HEK293 (cell line): ENCODE results near the gene DCLK1.

Experiments used
- AEBP2 ChIP-seq: fragments of 450-650 bp; formaldehyde crosslinking; IDR thresholded peaks from 2 replicates; pipeline ENCODE4 v1.5.1; 2016; ENCODE audit warnings: missing biosample characterization, missing genetic modification characterization, borderline replicate concordance
- BCL11A ChIP-seq: fragments of 450-650 bp; formaldehyde crosslinking; IDR thresholded peaks from 2 replicates; pipeline ENCODE4 v1.5.1; 2016; ENCODE audit warnings: low read depth, missing biosample characterization, missing genetic modification characterization
- BCL6B ChIP-seq: fragments of 450-650 bp; formaldehyde crosslinking; IDR thresholded peaks from 2 replicates; pipeline ENCODE4 v1.5.1; 2017; ENCODE audit warnings: missing biosample characterization, missing genetic modification characterization
- GLI4 ChIP-seq: fragments of 450-650 bp; formaldehyde crosslinking; IDR thresholded peaks from 2 replicates; pipeline ENCODE4 v1.5.1; 2016; ENCODE audit warnings: missing biosample characterization, missing genetic modification characterization
- GLIS1 ChIP-seq: fragments of 450-650 bp; formaldehyde crosslinking; IDR thresholded peaks from 2 replicates; pipeline ENCODE4 v1.5.1; 2016; ENCODE audit warnings: missing biosample characterization, missing genetic modification characterization
- GLIS2 ChIP-seq: fragments of 450-650 bp; formaldehyde crosslinking; IDR thresholded peaks from 2 replicates; pipeline ENCODE4 v1.5.1; 2016; ENCODE audit warnings: missing biosample characterization, missing genetic modification characterization
- HIC1 ChIP-seq: fragments of 450-650 bp; formaldehyde crosslinking; IDR thresholded peaks from 2 replicates; pipeline ENCODE4 v1.5.1; 2016; ENCODE audit warnings: missing biosample characterization, missing genetic modification characterization
- KLF8 ChIP-seq: fragments of 450-650 bp; formaldehyde crosslinking; IDR thresholded peaks from 2 replicates; pipeline ENCODE4 v1.5.1; 2016; ENCODE audit warnings: missing biosample characterization, missing genetic modification characterization
- MZF1 ChIP-seq: fragments of 450-650 bp; formaldehyde crosslinking; IDR thresholded peaks from 2 replicates; pipeline ENCODE4 v1.5.1; 2017; ENCODE audit warnings: missing biosample characterization, missing genetic modification characterization, borderline replicate concordance
- OVOL3 ChIP-seq: fragments of 450-650 bp; formaldehyde crosslinking; IDR thresholded peaks from 2 replicates; pipeline ENCODE4 v1.5.1; 2016; ENCODE audit warnings: missing biosample characterization, missing genetic modification characterization
- PRDM1 ChIP-seq: fragments of 450-650 bp; formaldehyde crosslinking; IDR thresholded peaks from 2 replicates; pipeline ENCODE4; 2016; ENCODE audit warnings: missing biosample characterization, missing genetic modification characterization
- ZBTB44 ChIP-seq: fragments of 450-650 bp; IDR thresholded peaks from 2 replicates; pipeline ENCODE4 v1.5.1; 2018; ENCODE audit warnings: missing biosample characterization, mild to moderate bottlenecking, missing genetic modification characterization
- ZBTB8A ChIP-seq: fragments of 450-650 bp; formaldehyde crosslinking; IDR thresholded peaks from 2 replicates; pipeline ENCODE4 v1.5.1; 2016; ENCODE audit warnings: missing biosample characterization, missing genetic modification characterization
- ZFHX2 ChIP-seq: fragments of 450-650 bp; formaldehyde crosslinking; conservative IDR thresholded peaks from 2 replicates; pipeline ENCODE4 v1.5.1; 2016; ENCODE audit warnings: missing biosample characterization, missing genetic modification characterization
- ZFP3 ChIP-seq: fragments of 450-650 bp; formaldehyde crosslinking; IDR thresholded peaks from 2 replicates; pipeline ENCODE4 v1.5.1; 2016; ENCODE audit warnings: low read depth, missing biosample characterization, missing genetic modification characterization
- ZFP69B ChIP-seq: fragments of 450-650 bp; formaldehyde crosslinking; IDR thresholded peaks from 2 replicates; pipeline ENCODE4 v1.5.1; 2016; ENCODE audit warnings: missing biosample characterization, missing genetic modification characterization
- ZIC2 ChIP-seq: fragments of 450-650 bp; formaldehyde crosslinking; IDR thresholded peaks from 2 replicates; pipeline ENCODE4 v1.5.1; 2016; ENCODE audit warnings: missing biosample characterization, missing genetic modification characterization
- ZNF138 ChIP-seq: fragments of 450-650 bp; formaldehyde crosslinking; IDR thresholded peaks from 2 replicates; pipeline ENCODE4 v1.5.1; 2016; ENCODE audit warnings: missing biosample characterization, missing genetic modification characterization, borderline replicate concordance
- ZNF157 ChIP-seq: fragments of 450-650 bp; formaldehyde crosslinking; IDR thresholded peaks from 2 replicates; pipeline ENCODE4 v1.5.1; 2016; ENCODE audit warnings: missing biosample characterization, missing genetic modification characterization
- ZNF274 ChIP-seq, 2 experiments: fragments of 200-500 bp in 1 of 2; fragments of 450-650 bp in 1 of 2; sonication (Bioruptor generic) in 1 of 2; formaldehyde crosslinking in 1 of 2; IDR thresholded peaks; 2 replicates each; pipeline versions ENCODE4 v1.5.1 to v1.6.1; 2014 to 2016; ENCODE audit warnings: borderline replicate concordance in 1 of 2, inconsistent platforms in 1 of 2, low read length in 1 of 2, missing biosample characterization in 1 of 2, missing genetic modification characterization in 1 of 2
- ZNF391 ChIP-seq: fragments of 450-650 bp; formaldehyde crosslinking; IDR thresholded peaks from 2 replicates; pipeline ENCODE4 v1.5.1; 2016; ENCODE audit warnings: low read depth, missing biosample characterization, missing genetic modification characterization, borderline replicate concordance
- ZNF394 ChIP-seq: fragments of 450-650 bp; formaldehyde crosslinking; IDR thresholded peaks from 2 replicates; pipeline ENCODE4 v1.5.1; 2016; ENCODE audit warnings: missing biosample characterization, missing genetic modification characterization, mild to moderate bottlenecking, moderate library complexity, borderline replicate concordance
- ZNF501 ChIP-seq: fragments of 450-650 bp; formaldehyde crosslinking; IDR thresholded peaks from 2 replicates; pipeline ENCODE4 v1.5.1; 2016; ENCODE audit warnings: missing biosample characterization, missing genetic modification characterization
- ZNF558 ChIP-seq: fragments of 450-650 bp; formaldehyde crosslinking; IDR thresholded peaks from 2 replicates; pipeline ENCODE4 v1.5.1; 2016; ENCODE audit warnings: missing biosample characterization, missing genetic modification characterization
- ZNF580 ChIP-seq: fragments of 450-650 bp; formaldehyde crosslinking; IDR thresholded peaks from 2 replicates; pipeline ENCODE4 v1.5.1; 2016; ENCODE audit warnings: missing biosample characterization, missing genetic modification characterization
- ZNF645 ChIP-seq: fragments of 450-650 bp; formaldehyde crosslinking; IDR thresholded peaks from 2 replicates; pipeline ENCODE4; 2016; ENCODE audit warnings: missing biosample characterization, missing genetic modification characterization
- ZNF707 ChIP-seq: fragments of 450-650 bp; formaldehyde crosslinking; IDR thresholded peaks from 2 replicates; pipeline ENCODE4 v1.5.1; 2016; ENCODE audit warnings: missing biosample characterization, missing genetic modification characterization
- ZNF747 ChIP-seq: fragments of 450-650 bp; formaldehyde crosslinking; IDR thresholded peaks from 2 replicates; pipeline ENCODE4 v1.5.1; 2016; ENCODE audit warnings: missing biosample characterization, missing genetic modification characterization
- ZNF791 ChIP-seq: fragments of 450-650 bp; formaldehyde crosslinking; IDR thresholded peaks from 2 replicates; pipeline ENCODE4 v1.5.1; 2016; ENCODE audit warnings: missing biosample characterization, missing genetic modification characterization
- ZSCAN30 ChIP-seq: fragments of 450-650 bp; IDR thresholded peaks from 2 replicates; pipeline ENCODE4 v1.5.1; 2018; ENCODE audit warnings: missing biosample characterization, mild to moderate bottlenecking, missing genetic modification characterization, moderate library complexity
- ZSCAN5A ChIP-seq: fragments of 450-650 bp; formaldehyde crosslinking; IDR thresholded peaks from 2 replicates; pipeline ENCODE4 v1.5.1; 2016; ENCODE audit warnings: missing biosample characterization, missing genetic modification characterization

DCLK1 gene

GRCh38 chr13:35814605-35815011 is 316.6 kb downstream of the DCLK1 start (continued):
- TF ChIP-seq HIC1 (tag by site-specific recombination) (peak; percentile 57; the same call in 1 of the 2 replicates), ZSCAN30 (tag by site-specific recombination) (peak; percentile 56; the same call in 1 of the 2 replicates), ZNF274 (IDR thresholded peaks at IDR 0.05; ENCODE audit: low read length) (no peak), ZNF274 (tag by site-specific recombination; IDR thresholded peaks at IDR 0.05; ENCODE audit: borderline replicate concordance) (no peak), ZBTB8A (tag by site-specific recombination) (0 out of 2 replicates have a peak, but pooled peaks have one; percentile 29), ZNF707 (tag by site-specific recombination) (no peak), MZF1 (tag by site-specific recombination) (peak; percentile 60; the same call in 1 of the 2 replicates), ZNF645 (tag by site-specific recombination) (no peak), GLIS1 (tag by site-specific recombination) (peak; percentile 46), KLF8 (tag by site-specific recombination) (no peak), ZIC2 (tag by site-specific recombination) (no peak), ZNF791 (no peak), ZFP69B (no peak), ZFHX2 (tag by site-specific recombination) (peak; percentile 73), GLIS2 (tag by site-specific recombination) (no peak), GLI4 (tag by site-specific recombination) (no peak), ZFP3 (tag by site-specific recombination) (no peak), ZNF747 (tag by site-specific recombination) (no peak), PRDM1 (tag by site-specific recombination) (no peak), ZNF558 (tag by site-specific recombination) (peak; percentile 43; the same call in 1 of the 2 replicates), ZNF391 (tag by site-specific recombination) (peak; percentile 52; the same call in 1 of the 2 replicates), ZBTB44 (tag by site-specific recombination) (peak; percentile 85), ZNF580 (tag by site-specific recombination) (peak; percentile 75; the same call in 1 of the 2 replicates), AEBP2 (tag by site-specific recombination) (no peak), OVOL3 (peak; percentile 51; the same call in 1 of the 2 replicates), ZNF157 (no peak), ZNF394 (tag by site-specific recombination) (peak; percentile 23; the same call in 1 of the 2 replicates), ZNF501 (peak; percentile 24; the same call in 1 of the 2 replicates), BCL11A (peak; percentile 59; the same call in 1 of the 2 replicates), ZSCAN5A (tag by site-specific recombination) (no peak), BCL6B (tag by site-specific recombination) (peak; percentile 28; the same call in 1 of the 2 replicates), ZNF138 (no peak)
